Stimulated activated CD8-positive, alpha-beta memory T cell treated with anti-CD3 and anti-CD28 coated beads, Interleukin-15, amount 100 ng/mL, for 4 hours (primary cell): ENCODE measurements around the gene TLCD2.
"Not testable (repeated sequence)": the region's sequence is repeated elsewhere in the genome, so short reads cannot be mapped to it uniquely, and the experiment has no call there.

ENCODE experiments used
- DNase-seq, 2 donors: peaks; one replicate each; pipeline ENCODE4 v3.0.0-alpha.2; 2020; ENCODE audit warnings: low read depth in 2 of 2

TLCD2 gene

DNA sequence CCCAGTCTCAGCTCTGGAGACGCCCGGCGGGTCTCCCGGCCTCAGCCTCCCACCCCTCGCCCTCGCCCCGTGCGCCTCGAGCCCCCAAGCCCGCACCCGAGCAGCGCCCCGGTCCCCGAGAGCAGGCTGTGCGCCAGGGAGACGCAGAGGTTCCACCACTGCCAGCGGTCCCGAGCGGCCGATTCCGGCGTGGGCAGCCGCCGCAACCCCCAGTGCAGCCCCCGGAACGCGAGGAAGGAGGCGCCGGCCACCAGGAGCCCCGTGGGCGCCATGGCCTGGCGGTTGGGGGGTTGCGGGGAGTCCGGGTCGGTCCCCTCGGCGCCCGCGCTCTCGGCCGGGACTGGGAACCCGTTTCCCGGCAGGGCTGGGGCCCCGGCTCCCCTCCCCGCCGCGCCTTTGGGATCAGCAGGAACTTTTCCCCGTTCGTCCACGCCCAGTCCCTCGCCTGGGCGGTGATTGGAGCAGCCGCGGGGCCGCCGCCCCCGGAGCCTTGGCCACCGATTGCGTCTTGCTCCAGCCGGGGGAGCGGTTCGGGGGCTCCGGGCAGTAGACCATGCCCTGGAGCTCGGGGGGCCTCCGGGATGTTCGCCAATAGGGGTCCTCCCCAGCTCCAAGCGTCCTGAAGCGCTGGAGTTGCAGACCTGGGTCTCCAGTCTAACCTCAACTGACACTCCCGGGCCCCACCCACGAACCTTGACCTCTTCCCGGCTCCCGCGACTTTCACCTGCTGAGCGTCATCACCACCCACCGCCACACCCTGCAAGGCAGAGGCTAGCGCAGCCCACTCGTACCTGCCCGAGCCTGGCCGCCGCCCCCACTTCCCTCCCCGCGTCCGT is at the start of gene TLCD2:
Gene TLCD2, minus strand, starts transcription at position 407 of the 836 bp plus-strand sequence. Its CDS starts 135 bp downstream, at position 272.
- no peak for DNase-seq

DNA sequence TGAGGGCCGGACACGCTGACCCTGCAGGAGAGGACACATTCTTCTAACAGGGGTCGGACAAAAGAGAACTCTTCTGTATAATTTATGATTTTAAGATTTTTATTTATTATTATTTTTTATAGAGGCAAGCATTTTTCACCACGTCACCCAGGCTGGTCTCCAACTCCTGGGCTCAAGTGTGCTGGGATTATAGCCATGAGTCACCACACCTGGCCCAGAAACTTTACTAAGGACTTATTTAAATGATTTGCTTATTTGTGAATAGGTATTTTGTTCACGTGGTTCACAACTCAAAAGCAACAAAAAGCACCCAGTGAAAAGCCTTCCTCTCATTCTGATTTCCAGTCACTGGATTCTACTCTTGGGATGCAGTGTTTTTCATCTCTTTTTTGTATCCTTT is 49.4 kb upstream of the TLCD2 start:
- DNase-seq = no peak

- DNase-seq = no peak
These were observed 48.6 kb upstream of the TLCD2 start for GRCh38 chr17:1758807-1759206.

DNA sequence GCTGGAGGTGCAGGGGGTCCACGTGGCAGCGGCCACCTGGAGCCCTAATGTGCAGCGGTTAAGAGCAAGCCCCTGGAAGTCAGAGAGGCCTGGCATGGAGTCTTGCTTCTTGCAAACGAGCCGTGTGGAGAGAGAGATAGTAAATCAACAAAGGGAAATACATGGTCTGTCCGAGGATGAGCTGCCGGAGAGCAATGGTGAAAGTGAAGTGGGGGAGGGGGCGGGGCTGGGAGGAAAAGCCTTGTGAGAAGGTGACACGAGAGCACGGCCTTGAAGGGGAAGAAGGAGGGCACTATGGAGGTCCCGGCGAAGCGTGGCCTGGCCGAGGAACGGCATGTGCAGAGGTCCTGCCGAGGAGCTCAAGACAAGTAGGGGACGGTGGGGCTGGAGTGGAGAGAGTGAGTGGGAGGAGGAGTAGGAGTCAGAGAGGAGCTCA is 45.7 kb upstream of the TLCD2 start:
- no peak for DNase-seq

GRCh38 chr17:1755252-1755826 is 45.2 kb upstream of the TLCD2 start:
- DNase-seq = no peak

DNA sequence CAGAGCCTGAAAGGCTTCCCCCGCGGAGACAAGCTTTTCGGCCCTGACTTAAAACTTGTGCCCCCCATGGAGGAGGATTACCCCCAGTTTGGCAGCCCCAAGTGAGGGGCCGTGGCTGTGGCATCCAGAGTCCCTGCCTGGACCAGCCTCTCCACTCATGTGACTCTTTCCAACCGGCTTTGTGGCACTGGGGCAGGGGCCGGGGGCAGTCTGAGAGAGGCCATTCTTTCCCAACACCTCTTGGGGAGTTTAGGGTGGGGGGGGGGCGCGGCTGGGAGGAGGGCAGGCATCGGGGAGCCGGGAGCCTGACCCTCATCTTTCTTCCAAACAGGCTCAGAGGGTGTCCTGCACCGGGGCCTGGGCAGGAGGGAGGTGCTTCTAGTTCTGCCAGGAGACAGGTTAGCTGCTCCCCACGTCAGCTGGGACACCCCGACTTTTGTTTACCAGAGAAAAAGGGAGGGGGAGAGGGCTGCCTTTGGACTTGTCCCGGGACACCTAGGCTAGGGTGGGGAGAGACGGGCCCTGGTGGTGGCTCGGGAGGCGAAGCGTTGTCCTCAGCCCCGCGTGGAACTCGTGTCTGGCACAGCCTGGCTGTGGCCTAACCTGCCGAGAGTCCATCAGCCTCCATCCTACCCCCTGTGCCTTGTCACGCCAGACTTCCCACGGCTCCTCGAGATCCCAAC is 44.4 kb upstream of the TLCD2 start:
- DNase-seq = no peak

GRCh38 chr17:1753767-1754429 is 43.7 kb upstream of the TLCD2 start:
- no peak for DNase-seq

- no peak for DNase-seq
These were observed 42.5 kb upstream of the TLCD2 start for GRCh38 chr17:1752425-1753262.

DNA sequence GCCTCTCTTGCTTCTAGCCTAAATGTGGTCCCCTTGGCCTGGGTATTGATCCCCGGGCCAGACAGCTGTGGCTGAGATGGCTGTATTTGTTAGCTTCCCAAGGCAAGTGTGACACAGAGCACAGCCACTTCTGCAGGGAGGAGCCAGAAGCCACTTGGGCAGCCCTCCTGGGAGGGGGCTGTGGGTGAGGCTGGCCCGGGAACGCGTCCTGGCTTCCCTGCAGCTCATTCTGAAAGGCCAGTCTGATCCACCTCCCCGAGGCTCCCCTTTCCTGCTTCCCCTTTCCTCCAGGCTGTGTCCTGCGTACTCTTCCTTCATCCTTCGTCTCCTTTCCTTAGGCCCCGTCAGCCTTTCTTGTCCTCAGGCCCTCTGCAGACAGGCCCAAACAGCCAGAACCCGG is 40.5 kb upstream of the TLCD2 start:
- no peak for DNase-seq

- no peak for DNase-seq
These were observed 36.9 kb upstream of the TLCD2 start for GRCh38 chr17:1746975-1747543.

DNA sequence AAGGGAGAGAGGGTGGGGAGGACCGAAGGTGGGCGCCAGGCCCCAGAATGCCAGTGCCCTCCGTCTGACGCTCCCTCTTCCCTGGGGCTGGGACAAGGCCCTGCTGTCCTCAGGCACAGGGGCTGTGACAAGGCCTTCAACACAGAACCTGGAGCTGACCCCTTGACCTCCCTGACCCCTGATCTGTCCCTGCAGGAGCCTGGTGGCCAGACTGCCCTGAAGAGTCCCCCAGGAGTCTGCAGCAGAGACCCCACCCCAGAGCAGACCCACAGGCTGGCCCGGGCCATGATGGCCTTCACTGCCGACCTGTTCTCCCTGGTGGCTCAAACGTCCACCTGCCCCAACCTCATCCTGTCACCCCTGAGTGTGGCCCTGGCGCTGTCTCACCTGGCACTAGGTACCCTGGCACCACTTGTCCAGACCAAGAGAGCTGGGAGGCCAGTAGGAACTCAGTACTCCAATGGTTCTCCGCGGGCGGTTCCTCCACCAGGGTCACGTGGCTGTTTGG is 35.4 kb upstream of the TLCD2 start:
- no peak for DNase-seq

- DNase-seq = no peak
These were observed 34.7 kb upstream of the TLCD2 start for GRCh38 chr17:1744551-1745512.

DNA sequence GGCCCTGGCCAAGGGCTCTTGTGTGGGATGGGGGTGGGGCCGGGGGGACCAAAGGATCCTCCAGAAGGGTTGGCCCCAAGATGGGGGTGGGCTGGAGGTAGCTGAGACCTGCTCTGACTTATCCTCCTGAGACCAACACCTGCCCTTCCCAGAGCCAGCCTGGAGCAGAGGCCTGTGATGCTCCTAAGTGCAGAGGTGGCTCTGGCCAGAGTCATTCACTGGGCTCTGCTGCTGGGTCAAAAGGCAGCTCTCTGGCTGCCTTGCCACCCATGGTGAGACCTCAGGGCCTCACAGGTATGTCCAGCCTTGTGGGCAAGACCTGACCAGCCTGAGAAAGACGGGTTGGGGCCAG is 32.9 kb upstream of the TLCD2 start:
- no peak for DNase-seq

DNA sequence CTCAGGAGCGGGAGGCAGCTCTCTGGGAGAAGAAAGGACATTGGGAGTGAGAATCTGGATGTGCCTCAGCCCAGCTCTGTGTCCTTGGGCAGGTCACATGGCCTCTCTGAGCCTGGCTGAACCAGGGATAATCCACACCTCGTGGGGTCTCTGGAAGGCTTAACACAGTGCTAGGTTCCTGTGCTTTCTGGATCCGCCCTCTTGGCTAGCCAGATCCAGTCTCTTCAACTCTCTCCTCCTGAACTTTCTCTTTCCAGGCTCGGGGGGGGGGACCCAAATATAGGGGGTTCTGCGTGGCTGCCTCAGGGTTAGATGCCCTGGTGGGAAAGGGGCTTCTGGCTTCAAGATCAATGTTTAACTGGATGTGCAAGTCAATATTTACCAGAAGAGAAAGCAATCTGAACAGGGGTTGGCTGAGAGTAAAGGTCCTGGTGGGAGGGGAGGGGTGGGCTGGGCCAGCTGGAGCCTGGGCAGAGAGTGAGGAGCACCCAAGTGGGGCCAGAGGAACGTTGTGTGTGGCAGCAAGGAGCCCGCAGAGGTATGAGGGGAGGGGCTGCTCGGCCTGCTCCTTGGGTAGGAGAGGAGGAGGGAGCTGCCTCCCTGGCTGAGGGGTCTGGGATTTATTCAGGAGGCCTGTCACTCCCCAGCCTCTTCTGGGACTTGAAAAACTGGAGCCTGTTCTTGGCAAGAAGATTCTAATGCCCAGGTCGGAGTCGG is 32.4 kb upstream of the TLCD2 start, which contains the start of gene SERPINF2:
Gene SERPINF2, plus strand, starts transcription at position 501 of the 717 bp plus-strand sequence. CDS start 2,125 bp downstream, outside the sequence.
- DNase-seq = no peak

DNA sequence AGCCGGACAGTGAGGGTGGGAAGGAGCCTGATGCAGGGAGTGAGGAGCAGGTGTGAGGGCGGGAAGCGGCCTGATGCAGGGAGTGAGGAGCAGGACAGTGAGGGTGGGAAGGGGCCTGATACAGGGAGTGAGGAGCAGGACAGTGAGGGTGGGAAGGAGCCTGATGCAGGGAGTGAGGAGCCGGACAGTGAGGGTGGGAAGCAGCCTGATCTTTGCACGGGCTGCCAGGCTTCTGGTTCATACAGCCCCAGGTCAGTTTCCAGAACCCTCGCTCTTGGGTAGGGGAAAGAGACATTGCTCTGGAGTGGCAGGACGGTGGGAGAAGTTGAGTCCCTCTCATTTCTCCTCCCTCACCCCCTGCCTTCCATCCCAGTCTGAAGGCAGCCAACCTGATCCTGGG is 31.7 kb upstream of the TLCD2 start:
- DNase-seq = not testable (repeated sequence)

GRCh38 chr17:1737531-1738291 is 27.5 kb upstream of the TLCD2 start:
- no peak for DNase-seq

GRCh38 chr17:1736348-1737281 is 26.4 kb upstream of the TLCD2 start:
- no peak for DNase-seq
